WTC11 (cell line): ENCODE measurements around the gene EFCAB8. TPM values are rescaled to one million over a fixed set of nuclear protein-coding genes. Genes with fewer than 3 reads are reported as not detected.
A peak's percentile ranks its signal among the peaks of the same experiment; 100 is the strongest.

Experiments
- ATAC-seq: fragments of 200-7000 bp; cut with Tn5 transposase; 2 replicates; pipeline ENCODE4 v1.10.0; 2021; ENCODE audit warnings: mild to moderate bottlenecking, moderate library complexity
- CTCF ChIA-PET: fragments of 300-600 bp; sonication (Branson Sonifier 250); formaldehyde crosslinking; loops from one replicate; lab custom pipeline; 2021; ENCODE audit warnings: antibody characterized with exemption; lab: Charles Lee
- POLR2A ChIA-PET: fragments of 350-600 bp; sonication (Branson Sonifier 250); formaldehyde crosslinking; loops from one replicate; lab custom pipeline; 2021; ENCODE audit warnings: antibody characterized with exemption; lab: Charles Lee
- DNase-seq: peaks from one replicate; pipeline ENCODE4 v3.0.0; 2021; ENCODE audit warnings: low spot score
- H3K27ac Mint-ChIP-seq: 2 replicates; pipeline ENCODE4 v1.8.0; 2021; ENCODE audit warnings: mixed read lengths
- H3K27me3 Mint-ChIP-seq: 2 replicates; pipeline ENCODE4 v1.8.0; 2021; ENCODE audit warnings: low read depth, mild to moderate bottlenecking, moderate library complexity, mixed read lengths
- H3K36me3 Mint-ChIP-seq: 2 replicates; pipeline ENCODE4 v1.8.0; 2021; ENCODE audit warnings: mixed read lengths
- H3K4me1 Mint-ChIP-seq: 2 replicates; pipeline ENCODE4 v1.8.0; 2022; ENCODE audit warnings: mixed read lengths
- H3K4me3 Mint-ChIP-seq: 2 replicates; pipeline ENCODE4 v1.8.0; 2021; ENCODE audit warnings: mild to moderate bottlenecking, moderate library complexity, mixed read lengths
- H3K9me3 Mint-ChIP-seq: 2 replicates; pipeline ENCODE4 v1.8.0; 2021; ENCODE audit warnings: mixed read lengths
- CTCF ChIP-seq: fragments of 200-600 bp; IDR thresholded peaks from 2 replicates; pipeline ENCODE4 v1.8.0; 2022; ENCODE audit warnings: antibody characterized with exemption
- E2F1 ChIP-seq: sonication (generic); formaldehyde crosslinking; IDR thresholded peaks from 2 replicates; pipeline ENCODE4 v1.8.0; 2022; ENCODE audit warnings: mild to moderate bottlenecking, missing genetic modification reagents
- ETV6 ChIP-seq: sonication (generic); formaldehyde crosslinking; IDR thresholded peaks from 2 replicates; pipeline ENCODE4 v1.8.1; 2022; ENCODE audit warnings: mild to moderate bottlenecking, missing genetic modification reagents
- GABPB1 ChIP-seq: sonication (generic); formaldehyde crosslinking; IDR thresholded peaks from 2 replicates; pipeline ENCODE4 v1.8.1; 2023; ENCODE audit warnings: mild to moderate bottlenecking, missing genetic modification reagents
- HMGXB4 ChIP-seq: sonication (generic); formaldehyde crosslinking; IDR thresholded peaks from 2 replicates; pipeline ENCODE4 v1.8.1; 2023; ENCODE audit warnings: mild to moderate bottlenecking, moderate library complexity, missing genetic modification reagents
- IRF1 ChIP-seq: sonication (generic); formaldehyde crosslinking; IDR thresholded peaks from 2 replicates; pipeline ENCODE4 v1.8.0; 2023; ENCODE audit warnings: missing genetic modification reagents
- JAZF1 ChIP-seq: fragments of 250-450 bp; sonication (Bioruptor Pico); IDR thresholded peaks from 2 replicates; pipeline ENCODE4 v1.9.0; 2021; ENCODE audit warnings: moderate library complexity, mild to moderate bottlenecking, inconsistent platforms
- MXD4 ChIP-seq: fragments of 250-450 bp; sonication (Bioruptor Pico); IDR thresholded peaks from 2 replicates; pipeline ENCODE4 v1.8.0; 2021; ENCODE audit warnings: mild to moderate bottlenecking, moderate library complexity, borderline replicate concordance
- MYBL2 ChIP-seq: sonication (generic); formaldehyde crosslinking; IDR thresholded peaks from 2 replicates; pipeline ENCODE4 v1.8.1; 2023; ENCODE audit warnings: mild to moderate bottlenecking, moderate library complexity, missing genetic modification reagents
- NFATC4 ChIP-seq: fragments of 250-450 bp; sonication (Bioruptor Pico); IDR thresholded peaks from 2 replicates; pipeline ENCODE4 v1.9.0; 2021; ENCODE audit warnings: mild to moderate bottlenecking
- NFE2L1 ChIP-seq: sonication (generic); formaldehyde crosslinking; IDR thresholded peaks from 2 replicates; pipeline ENCODE4 v1.8.1; 2023; ENCODE audit warnings: missing genetic modification reagents
- NR2C2 ChIP-seq: sonication (generic); formaldehyde crosslinking; IDR thresholded peaks from 2 replicates; pipeline ENCODE4 v1.8.0; 2022; ENCODE audit warnings: mild to moderate bottlenecking, missing genetic modification reagents
- PRRX2 ChIP-seq: fragments of 250-450 bp; sonication (Bioruptor Pico); IDR thresholded peaks from 2 replicates; pipeline ENCODE4 v1.8.0; 2021; ENCODE audit warnings: mild to moderate bottlenecking
- TP53 ChIP-seq: sonication (generic); formaldehyde crosslinking; IDR thresholded peaks from 2 replicates; pipeline ENCODE4 v1.8.1; 2023; ENCODE audit warnings: mild to moderate bottlenecking, missing genetic modification reagents
- USF1 ChIP-seq: sonication (generic); formaldehyde crosslinking; IDR thresholded peaks from 2 replicates; pipeline ENCODE4 v1.8.0; 2022; ENCODE audit warnings: mild to moderate bottlenecking, missing genetic modification reagents
- ZMAT4 ChIP-seq: fragments of 250-450 bp; sonication (Bioruptor Pico); IDR thresholded peaks from 2 replicates; pipeline ENCODE4 v1.9.0; 2021; ENCODE audit warnings: mild to moderate bottlenecking
- ZNF121 ChIP-seq: sonication (generic); formaldehyde crosslinking; IDR thresholded peaks from 2 replicates; pipeline ENCODE4 v1.8.0; 2023; ENCODE audit warnings: missing genetic modification reagents
- ZNF138 ChIP-seq: sonication (generic); formaldehyde crosslinking; conservative IDR thresholded peaks from 2 replicates; pipeline ENCODE4 v1.8.1; 2022; ENCODE audit warnings: mild to moderate bottlenecking, moderate library complexity, missing genetic modification reagents
- ZNF219 ChIP-seq: sonication (generic); formaldehyde crosslinking; IDR thresholded peaks from 2 replicates; pipeline ENCODE4 v1.8.0; 2023; ENCODE audit warnings: missing genetic modification reagents, mild to moderate bottlenecking, borderline replicate concordance
- ZNF671 ChIP-seq: fragments of 250-450 bp; sonication (Bioruptor Pico); IDR thresholded peaks from 2 replicates; pipeline ENCODE4 v1.8.0; 2021; ENCODE audit warnings: mild to moderate bottlenecking
- ZSCAN18 ChIP-seq: fragments of 250-450 bp; sonication (Bioruptor Pico); IDR thresholded peaks from 2 replicates; pipeline ENCODE4 v2.1.2; 2022; ENCODE audit warnings: mild to moderate bottlenecking, moderate library complexity
- total RNA-seq: library from RNA; stranded (reverse); gene quantifications from 3 replicates; pipeline ENCODE4 v1.2.3, GENCODE V29; 2021

The EFCAB8 gene
- total RNA-seq, 1 experiment from 2014 or later: 0.17 TPM

GRCh38 chr20:32847964-32848363 is 10.8 kb upstream of the EFCAB8 start:
- H3K27ac Mint-ChIP-seq: peak overlapping the region; percentile 86
- H3K36me3 Mint-ChIP-seq: peaks cover 51% of the 10 kb centered on the region
- peak; percentile 56 for ATAC-seq
- peaks cover 25% of the 10 kb centered on the region for H3K4me1 Mint-ChIP-seq
- TF ChIP-seq CTCF (no peak), ZNF121 (peak; percentile 61; the same call in 1 of the 2 replicates), USF1 (CRISPR knock-in tag) (no peak)
- TF ChIP-seq, all 79 proteins: peak for 1
- no peak overlapping the region for H3K4me3 Mint-ChIP-seq
- H3K9me3 Mint-ChIP-seq: no peaks in the 10 kb centered on the region
- no peak for DNase-seq
- POLR2A ChIA-PET: interaction anchor here (0.7 kb wide), 1 partner anchor 476 kb away, joined by 3 read pairs; no protein-coding TSS in a partner anchor
- H3K27me3 Mint-ChIP-seq: no peaks in the 10 kb centered on the region
- CTCF ChIA-PET: interaction anchor here (0.6 to 1.0 kb wide), 2 partner anchors 27 to 44 kb away, joined by 3 to 4 read pairs; no protein-coding TSS in a partner anchor

- no peak for TF ChIP-seq NFATC4 (CRISPR knock-in tag)
- no peak for TF ChIP-seq ETV6 (CRISPR knock-in tag)
- no peak for TF ChIP-seq NFE2L1
- TF ChIP-seq ZMAT4 (CRISPR knock-in tag): no peak
- TF ChIP-seq HMGXB4 (CRISPR knock-in tag): no peak
- TF ChIP-seq E2F1 (CRISPR knock-in tag): no peak
- Mint-ChIP-seq H3K27ac (peak overlapping the region; percentile 86), H3K9me3 (no peaks in the 10 kb centered on the region), H3K27me3 (no peaks in the 10 kb centered on the region), H3K4me3 (no peak overlapping the region), H3K4me1 (peaks cover 25% of the 10 kb centered on the region), H3K36me3 (peaks cover 53% of the 10 kb centered on the region)
- DNase-seq (no peak), ATAC-seq (peak; percentile 21; the same call in 1 of the 2 replicates)
- ChIA-PET CTCF (no interaction called here), POLR2A (interaction anchor here (0.6 kb wide), 1 partner anchor 16 kb away, joined by 4 read pairs; no protein-coding TSS in a partner anchor)
Measured at GRCh38 chr20:32848846-32849245, 9.9 kb upstream of the EFCAB8 start.

- ATAC-seq (no peak), DNase-seq (no peak)
- POLR2A ChIA-PET: no interaction called here
- no peaks in the 10 kb centered on the region for H3K9me3 Mint-ChIP-seq
- no peaks in the 10 kb centered on the region for H3K27me3 Mint-ChIP-seq
- CTCF ChIA-PET: no interaction called here
- H3K27ac Mint-ChIP-seq: peak overlapping the region; percentile 83
- H3K4me3 Mint-ChIP-seq: no peak overlapping the region
- peaks cover 25% of the 10 kb centered on the region for H3K4me1 Mint-ChIP-seq
- H3K36me3 Mint-ChIP-seq: peaks cover 53% of the 10 kb centered on the region
- TF ChIP-seq GABPB1 (CRISPR knock-in tag) (no peak), E2F1 (CRISPR knock-in tag) (no peak), ZNF671 (no peak), ZSCAN18 (no peak), ZNF138 (no peak), MYBL2 (CRISPR knock-in tag) (no peak), MXD4 (CRISPR knock-in tag) (no peak), TP53 (no peak), IRF1 (no peak), ZNF219 (CRISPR knock-in tag) (no peak), ZNF121 (no peak), JAZF1 (CRISPR knock-in tag) (no peak), PRRX2 (CRISPR knock-in tag) (no peak), NR2C2 (no peak), ETV6 (CRISPR knock-in tag) (no peak), CTCF (no peak)
Measured at GRCh38 chr20:32849577-32849976, 9.1 kb upstream of the EFCAB8 start.
